SU-DHL-6 (cell line): ENCODE measurements around the gene BAX.

Source experiments
- CTCF ChIP-seq: fragments of 200-600 bp; sonication (generic); IDR thresholded peaks from one replicate; pipeline ENCODE4 v1.5.1; 2017; ENCODE audit warnings: antibody characterized with exemption, mild to moderate bottlenecking, low read length, moderate library complexity; ENCODE audit not compliant: insufficient read depth, poor library complexity, severe bottlenecking
- EZH2phosphoT487 ChIP-seq: fragments of 200-600 bp; sonication (generic), shearing (Covaris generic); conservative IDR thresholded peaks from 2 replicates; pipeline ENCODE4 v1.6.1; 2018; ENCODE audit warnings: mild to moderate bottlenecking, antibody characterized with exemption, low read length, moderate library complexity, mixed read lengths

GRCh38 chr19:48989701-48990291, 35.1 kb downstream of the BAX start:
- no peak for TF ChIP-seq CTCF
- TF ChIP-seq EZH2phosphoT487: no peak
